ENCODE data around the gene LSAMP.

The LSAMP gene

DNA sequence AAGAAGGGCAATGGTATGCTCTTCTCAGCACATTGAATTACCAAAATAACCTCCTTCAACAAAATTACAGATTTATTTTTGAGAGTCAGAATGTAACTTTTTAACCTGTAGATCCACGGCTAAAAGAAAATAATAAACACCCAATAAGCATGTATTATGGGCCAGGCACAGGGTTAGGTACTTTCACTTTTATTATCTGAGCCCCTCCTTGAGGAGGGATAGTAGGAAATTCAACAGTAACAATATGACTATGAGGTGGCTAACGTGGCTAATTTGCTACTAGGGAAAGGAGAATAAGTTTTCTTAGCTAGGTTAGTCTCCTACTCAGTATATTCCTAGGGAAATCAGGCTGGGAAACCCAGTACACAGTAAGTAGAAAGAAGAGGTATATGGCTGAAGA is 515.1 kb downstream of the LSAMP start:
- Histone ChIP-seq H3K9me3 (ENCODE audit: insufficient read depth, low read length, severe bottlenecking) (no peaks in the 10 kb centered on the region), H4K20me1 (ENCODE audit: insufficient read depth, low read length) (no peaks in the 10 kb centered on the region), H3K4me3 (ENCODE audit: low read depth in 1 of 2, low read length in 2 of 2) (no peak overlapping the region), H3K9ac (ENCODE audit: low read depth, low read length) (no peak overlapping the region), H3K4me1 (ENCODE audit: insufficient read depth, low read length) (no peaks in the 10 kb centered on the region), H2AFZ (ENCODE audit: low read depth, low read length) (no peak overlapping the region), H3K4me2 (ENCODE audit: insufficient read depth, low read length) (no peak overlapping the region), H3K27ac (ENCODE audit: low read length) (no peak overlapping the region), H3K36me3 (ENCODE audit: insufficient read depth, low read length) (no peaks in the 10 kb centered on the region), H3K79me2 (ENCODE audit: insufficient read depth, low read length) (no peaks in the 10 kb centered on the region), H3K27me3 (ENCODE audit: insufficient read depth, low read length, poor library complexity) (no peaks in the 10 kb centered on the region)
- no peak for TF ChIP-seq EZH2 (IDR thresholded peaks at IDR 0.05; ENCODE audit: borderline replicate concordance, low read depth, low read length, severe bottlenecking)
- TF ChIP-seq, protein P1, sequence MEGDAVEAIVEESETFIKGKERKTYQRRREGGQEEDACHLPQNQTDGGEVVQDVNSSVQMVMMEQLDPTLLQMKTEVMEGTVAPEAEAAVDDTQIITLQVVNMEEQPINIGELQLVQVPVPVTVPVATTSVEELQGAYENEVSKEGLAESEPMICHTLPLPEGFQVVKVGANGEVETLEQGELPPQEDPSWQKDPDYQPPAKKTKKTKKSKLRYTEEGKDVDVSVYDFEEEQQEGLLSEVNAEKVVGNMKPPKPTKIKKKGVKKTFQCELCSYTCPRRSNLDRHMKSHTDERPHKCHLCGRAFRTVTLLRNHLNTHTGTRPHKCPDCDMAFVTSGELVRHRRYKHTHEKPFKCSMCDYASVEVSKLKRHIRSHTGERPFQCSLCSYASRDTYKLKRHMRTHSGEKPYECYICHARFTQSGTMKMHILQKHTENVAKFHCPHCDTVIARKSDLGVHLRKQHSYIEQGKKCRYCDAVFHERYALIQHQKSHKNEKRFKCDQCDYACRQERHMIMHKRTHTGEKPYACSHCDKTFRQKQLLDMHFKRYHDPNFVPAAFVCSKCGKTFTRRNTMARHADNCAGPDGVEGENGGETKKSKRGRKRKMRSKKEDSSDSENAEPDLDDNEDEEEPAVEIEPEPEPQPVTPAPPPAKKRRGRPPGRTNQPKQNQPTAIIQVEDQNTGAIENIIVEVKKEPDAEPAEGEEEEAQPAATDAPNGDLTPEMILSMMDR (IDR thresholded peaks at IDR 0.05; ENCODE audit: borderline replicate concordance, extremely low read depth, low read length, poor library complexity, severe bottlenecking): no peak
- no peak for DNase-seq
- no peak for ATAC-seq (ENCODE audit: insufficient read depth, low read depth)

DNA sequence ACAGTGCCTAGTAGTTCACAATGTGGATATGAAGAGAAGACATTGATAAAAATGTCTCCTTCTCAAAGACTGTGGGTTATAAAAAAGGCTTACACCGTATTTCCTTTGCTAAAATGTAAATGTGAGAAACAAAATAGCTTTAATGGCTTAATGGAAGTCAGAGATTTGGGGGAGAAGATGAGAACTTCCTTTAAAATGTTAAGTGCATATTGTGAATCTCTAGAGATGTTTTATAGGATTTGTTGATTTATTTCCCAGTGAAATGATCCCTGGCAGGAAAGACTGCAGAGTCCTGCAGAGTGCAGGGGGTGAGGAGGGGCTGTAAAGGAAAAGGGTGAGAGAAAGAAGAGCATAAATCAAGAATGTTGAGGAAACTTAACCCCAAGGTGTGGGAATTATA is 516.9 kb downstream of the LSAMP start:
- Histone ChIP-seq H3K9ac (ENCODE audit: low read depth, low read length) (no peak overlapping the region), H2AFZ (ENCODE audit: low read depth, low read length) (no peak overlapping the region)

DNA sequence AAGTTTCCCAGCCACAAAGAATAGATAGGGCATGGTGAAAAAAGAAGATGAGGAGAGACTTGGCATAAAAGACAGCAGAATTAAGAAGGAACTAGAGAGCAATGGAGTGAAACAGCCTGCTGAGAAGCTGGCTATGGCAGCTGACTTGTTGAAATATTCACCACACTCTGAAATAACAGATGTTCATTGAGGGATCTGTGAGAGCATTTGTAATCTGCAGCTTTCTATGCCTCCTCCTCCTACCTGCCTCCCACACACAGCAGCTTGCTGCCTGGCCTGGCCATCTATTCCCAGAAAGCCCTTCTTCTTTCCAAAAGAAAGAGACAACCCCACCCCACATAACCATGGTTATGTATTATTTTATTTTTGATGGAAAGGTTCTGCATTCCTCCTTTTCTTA is 518.1 kb downstream of the LSAMP start:
- TF ChIP-seq EZH2 (IDR thresholded peaks at IDR 0.05; ENCODE audit: borderline replicate concordance, low read depth, low read length, severe bottlenecking): no peak
- TF ChIP-seq, protein P1 (IDR thresholded peaks at IDR 0.05; ENCODE audit: borderline replicate concordance, extremely low read depth, low read length, poor library complexity, severe bottlenecking): no peak
- no peaks in the 10 kb centered on the region for H3K4me1 ChIP-seq (ENCODE audit: insufficient read depth, low read length)
- H3K4me3 ChIP-seq (ENCODE audit: low read depth in 1 of 2, low read length in 2 of 2): no peak overlapping the region
- no peaks in the 10 kb centered on the region for H3K27me3 ChIP-seq (ENCODE audit: insufficient read depth, low read length, poor library complexity)
- no peak for DNase-seq
- no peaks in the 10 kb centered on the region for H3K79me2 ChIP-seq (ENCODE audit: insufficient read depth, low read length)
- no peaks in the 10 kb centered on the region for H3K36me3 ChIP-seq (ENCODE audit: insufficient read depth, low read length)
- H3K4me2 ChIP-seq (ENCODE audit: insufficient read depth, low read length): no peak overlapping the region
- no peaks in the 10 kb centered on the region for H3K9me3 ChIP-seq (ENCODE audit: insufficient read depth, low read length, severe bottlenecking)
- H3K9ac ChIP-seq (ENCODE audit: low read depth, low read length): no peak overlapping the region
- no peaks in the 10 kb centered on the region for H4K20me1 ChIP-seq (ENCODE audit: insufficient read depth, low read length)
- H3K27ac ChIP-seq (ENCODE audit: low read length): no peak overlapping the region
- no peak overlapping the region for H2AFZ ChIP-seq (ENCODE audit: low read depth, low read length)
- ATAC-seq (ENCODE audit: insufficient read depth, low read depth): no peak

More for the DNA sequence above, 516.9 kb downstream of the LSAMP start:
- ATAC-seq (ENCODE audit: insufficient read depth, low read depth): no peak
- no peaks in the 10 kb centered on the region for H3K27me3 ChIP-seq (ENCODE audit: insufficient read depth, low read length, poor library complexity)
- H3K9me3 ChIP-seq (ENCODE audit: insufficient read depth, low read length, severe bottlenecking): no peaks in the 10 kb centered on the region
- no peaks in the 10 kb centered on the region for H3K4me1 ChIP-seq (ENCODE audit: insufficient read depth, low read length)
- no peak for DNase-seq
- H3K4me3 ChIP-seq (ENCODE audit: low read depth in 1 of 2, low read length in 2 of 2): no peak overlapping the region
- H4K20me1 ChIP-seq (ENCODE audit: insufficient read depth, low read length): no peaks in the 10 kb centered on the region
- no peak overlapping the region for H3K4me2 ChIP-seq (ENCODE audit: insufficient read depth, low read length)
- no peaks in the 10 kb centered on the region for H3K79me2 ChIP-seq (ENCODE audit: insufficient read depth, low read length)
- H3K27ac ChIP-seq (ENCODE audit: low read length): no peak overlapping the region
- H3K36me3 ChIP-seq (ENCODE audit: insufficient read depth, low read length): no peaks in the 10 kb centered on the region
- TF ChIP-seq, protein P1 (IDR thresholded peaks at IDR 0.05; ENCODE audit: borderline replicate concordance, extremely low read depth, low read length, poor library complexity, severe bottlenecking): no peak
- TF ChIP-seq EZH2 (IDR thresholded peaks at IDR 0.05; ENCODE audit: borderline replicate concordance, low read depth, low read length, severe bottlenecking): no peak

Data from DND-41 (cell line).